Measurements from ENCODE around the gene TRIM41.

The TRIM41 gene

GRCh38 chr5:181198106-181198685, 24.9 kb upstream of the TRIM41 start:
- Histone ChIP-seq H3K36me3 (ENCODE audit: control insufficient read depth, insufficient read depth, low read length) (no peaks in the 10 kb centered on the region), H3K4me1 (ENCODE audit: control insufficient read depth, insufficient read depth, low read length) (no peaks in the 10 kb centered on the region), H3K27me3 (ENCODE audit: control insufficient read depth, insufficient read depth, low read length) (no peaks in the 10 kb centered on the region), H3K4me3 (ENCODE audit: low read length) (no peak overlapping the region), H3K9ac (ENCODE audit: low read length) (no peak overlapping the region), H3K27ac (ENCODE audit: low read depth, low read length) (no peak overlapping the region)

GRCh38 chr5:181198905-181199519, 24.1 kb upstream of the TRIM41 start:
- Histone ChIP-seq H3K4me3 (ENCODE audit: low read length) (no peak overlapping the region), H3K27ac (ENCODE audit: low read depth, low read length) (no peak overlapping the region), H3K4me1 (ENCODE audit: control insufficient read depth, insufficient read depth, low read length) (no peaks in the 10 kb centered on the region), H3K27me3 (ENCODE audit: control insufficient read depth, insufficient read depth, low read length) (peaks cover 4% of the 10 kb centered on the region), H3K36me3 (ENCODE audit: control insufficient read depth, insufficient read depth, low read length) (no peaks in the 10 kb centered on the region), H3K9ac (ENCODE audit: low read length) (no peak overlapping the region)

- peaks cover 4% of the 10 kb centered on the region for H3K27me3 ChIP-seq (ENCODE audit: control insufficient read depth, insufficient read depth, low read length)
- no peak overlapping the region for H3K27ac ChIP-seq (ENCODE audit: low read depth, low read length)
These were observed 23.0 kb upstream of the TRIM41 start for GRCh38 chr5:181199881-181200638.

GRCh38 chr5:181200816-181201215, 22.3 kb upstream of the TRIM41 start:
- Histone ChIP-seq H3K4me3 (ENCODE audit: low read length) (no peak overlapping the region), H3K27ac (ENCODE audit: low read depth, low read length) (no peak overlapping the region), H3K27me3 (ENCODE audit: control insufficient read depth, insufficient read depth, low read length) (peaks cover 4% of the 10 kb centered on the region), H3K36me3 (ENCODE audit: control insufficient read depth, insufficient read depth, low read length) (no peaks in the 10 kb centered on the region), H3K9ac (ENCODE audit: low read length) (no peak overlapping the region), H3K4me1 (ENCODE audit: control insufficient read depth, insufficient read depth, low read length) (no peaks in the 10 kb centered on the region)

More at GRCh38 chr5:181199881-181200638, 23.0 kb upstream of the TRIM41 start:
- Histone ChIP-seq H3K4me3 (ENCODE audit: low read length) (no peak overlapping the region), H3K36me3 (ENCODE audit: control insufficient read depth, insufficient read depth, low read length) (no peaks in the 10 kb centered on the region), H3K4me1 (ENCODE audit: control insufficient read depth, insufficient read depth, low read length) (no peaks in the 10 kb centered on the region), H3K9ac (ENCODE audit: low read length) (no peak overlapping the region)

GRCh38 chr5:181203093-181203711, 19.9 kb upstream of the TRIM41 start:
- H3K4me1 ChIP-seq (ENCODE audit: control insufficient read depth, insufficient read depth, low read length) = no peaks in the 10 kb centered on the region
- peak overlapping the region; percentile 79 for H3K4me3 ChIP-seq (ENCODE audit: low read length)
- H3K27ac ChIP-seq (ENCODE audit: low read depth, low read length) = no peak overlapping the region
- H3K36me3 ChIP-seq (ENCODE audit: control insufficient read depth, insufficient read depth, low read length) = no peaks in the 10 kb centered on the region
- peaks cover 4% of the 10 kb centered on the region for H3K27me3 ChIP-seq (ENCODE audit: control insufficient read depth, insufficient read depth, low read length)
- H3K9ac ChIP-seq (ENCODE audit: low read length) = no peak overlapping the region

GRCh38 chr5:181203777-181204112, 19.3 kb upstream of the TRIM41 start:
- Histone ChIP-seq H3K9ac (ENCODE audit: low read length) (no peak overlapping the region), H3K36me3 (ENCODE audit: control insufficient read depth, insufficient read depth, low read length) (no peaks in the 10 kb centered on the region), H3K4me3 (ENCODE audit: low read length) (peak overlapping the region; percentile 79), H3K27me3 (ENCODE audit: control insufficient read depth, insufficient read depth, low read length) (peaks cover 4% of the 10 kb centered on the region), H3K27ac (ENCODE audit: low read depth, low read length) (no peak overlapping the region), H3K4me1 (ENCODE audit: control insufficient read depth, insufficient read depth, low read length) (no peaks in the 10 kb centered on the region)

- H3K4me1 ChIP-seq (ENCODE audit: control insufficient read depth, insufficient read depth, low read length) = no peaks in the 10 kb centered on the region
- peaks cover 4% of the 10 kb centered on the region for H3K27me3 ChIP-seq (ENCODE audit: control insufficient read depth, insufficient read depth, low read length)
- peak overlapping the region; percentile 79 for H3K4me3 ChIP-seq (ENCODE audit: low read length)
- H3K9ac ChIP-seq (ENCODE audit: low read length) = no peak overlapping the region
- no peaks in the 10 kb centered on the region for H3K36me3 ChIP-seq (ENCODE audit: control insufficient read depth, insufficient read depth, low read length)
- H3K27ac ChIP-seq (ENCODE audit: low read depth, low read length) = no peak overlapping the region
These were observed 18.8 kb upstream of the TRIM41 start for GRCh38 chr5:181204113-181204825.

GRCh38 chr5:181204826-181205760, 18.0 kb upstream of the TRIM41 start, which contains the start of gene TRIM7:
TSS of gene TRIM7 (minus strand) at chr5:181205196. CDS start at chr5:181205110, 86 bp downstream.
- Histone ChIP-seq H3K27me3 (ENCODE audit: control insufficient read depth, insufficient read depth, low read length) (peaks cover 4% of the 10 kb centered on the region), H3K27ac (ENCODE audit: low read depth, low read length) (no peak within 1 kb of the TSS), H3K36me3 (ENCODE audit: control insufficient read depth, insufficient read depth, low read length) (no peaks in the 10 kb centered on the region), H3K9ac (ENCODE audit: low read length) (no peak within 1 kb of the TSS), H3K4me1 (ENCODE audit: control insufficient read depth, insufficient read depth, low read length) (no peaks in the 10 kb centered on the region), H3K4me3 (ENCODE audit: low read length) (peak within 1 kb of the TSS; percentile 79)

GRCh38 chr5:181205761-181206649, 17.1 kb upstream of the TRIM41 start:
- Histone ChIP-seq H3K36me3 (ENCODE audit: control insufficient read depth, insufficient read depth, low read length) (no peaks in the 10 kb centered on the region), H3K27ac (ENCODE audit: low read depth, low read length) (no peak overlapping the region), H3K4me3 (ENCODE audit: low read length) (peak overlapping the region; percentile 79), H3K9ac (ENCODE audit: low read length) (no peak overlapping the region), H3K27me3 (ENCODE audit: control insufficient read depth, insufficient read depth, low read length) (peaks cover 4% of the 10 kb centered on the region), H3K4me1 (ENCODE audit: control insufficient read depth, insufficient read depth, low read length) (no peaks in the 10 kb centered on the region)

- Histone ChIP-seq H3K36me3 (ENCODE audit: control insufficient read depth, insufficient read depth, low read length) (no peaks in the 10 kb centered on the region), H3K27ac (ENCODE audit: low read depth, low read length) (no peak overlapping the region), H3K4me3 (ENCODE audit: low read length) (peak overlapping the region; percentile 79), H3K9ac (ENCODE audit: low read length) (peak overlapping the region; percentile 49), H3K27me3 (ENCODE audit: control insufficient read depth, insufficient read depth, low read length) (peaks cover 4% of the 10 kb centered on the region), H3K4me1 (ENCODE audit: control insufficient read depth, insufficient read depth, low read length) (no peaks in the 10 kb centered on the region)
These were observed 15.7 kb upstream of the TRIM41 start for GRCh38 chr5:181207214-181207959.
